Neural cell (in vitro differentiated cells): ENCODE measurements around the gene SPN.
"Not testable (repeated sequence)": the region's sequence is repeated elsewhere in the genome, so short reads cannot be mapped to it uniquely, and the experiment has no call there.

Experiments used
- EZH2 ChIP-seq: fragments of 200-600, 300-800 bp; shearing (Covaris generic), sonication (generic); IDR thresholded peaks from 2 replicates; pipeline ENCODE4 v1.6.1; 2014; ENCODE audit warnings: antibody characterized with exemption, low read length, borderline replicate concordance, mild to moderate bottlenecking; ENCODE audit not compliant: insufficient read depth, poor library complexity, severe bottlenecking
- TF ChIP-seq, protein P1 (sequence below): fragments of 450-650 bp; IDR thresholded peaks from 2 replicates; pipeline ENCODE4 v1.5.1; 2014; ENCODE audit warnings: antibody characterized with exemption, mild to moderate bottlenecking, moderate library complexity; ENCODE audit not compliant: poor library complexity, severe bottlenecking

DNA sequence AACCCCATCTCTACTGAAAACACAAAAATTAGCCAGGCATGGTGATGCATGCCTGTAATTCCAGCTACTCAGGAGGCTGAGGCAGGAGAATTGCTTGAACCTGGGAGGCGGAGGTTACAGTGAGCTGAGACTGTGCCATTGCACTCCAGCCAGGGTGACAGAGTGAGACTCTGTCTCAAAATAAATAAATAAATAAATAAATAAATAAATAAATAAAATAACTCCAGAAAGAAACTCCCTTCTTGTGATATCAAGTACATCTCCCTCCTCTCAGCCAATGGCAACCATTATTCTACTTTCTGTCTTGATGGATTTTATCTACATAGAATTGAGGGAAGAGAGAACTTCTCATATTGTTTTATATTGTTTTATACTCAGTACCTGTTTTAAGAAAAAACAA, 44.1 kb downstream of the SPN start:
- not testable (repeated sequence) for TF ChIP-seq EZH2
- TF ChIP-seq, protein P1, sequence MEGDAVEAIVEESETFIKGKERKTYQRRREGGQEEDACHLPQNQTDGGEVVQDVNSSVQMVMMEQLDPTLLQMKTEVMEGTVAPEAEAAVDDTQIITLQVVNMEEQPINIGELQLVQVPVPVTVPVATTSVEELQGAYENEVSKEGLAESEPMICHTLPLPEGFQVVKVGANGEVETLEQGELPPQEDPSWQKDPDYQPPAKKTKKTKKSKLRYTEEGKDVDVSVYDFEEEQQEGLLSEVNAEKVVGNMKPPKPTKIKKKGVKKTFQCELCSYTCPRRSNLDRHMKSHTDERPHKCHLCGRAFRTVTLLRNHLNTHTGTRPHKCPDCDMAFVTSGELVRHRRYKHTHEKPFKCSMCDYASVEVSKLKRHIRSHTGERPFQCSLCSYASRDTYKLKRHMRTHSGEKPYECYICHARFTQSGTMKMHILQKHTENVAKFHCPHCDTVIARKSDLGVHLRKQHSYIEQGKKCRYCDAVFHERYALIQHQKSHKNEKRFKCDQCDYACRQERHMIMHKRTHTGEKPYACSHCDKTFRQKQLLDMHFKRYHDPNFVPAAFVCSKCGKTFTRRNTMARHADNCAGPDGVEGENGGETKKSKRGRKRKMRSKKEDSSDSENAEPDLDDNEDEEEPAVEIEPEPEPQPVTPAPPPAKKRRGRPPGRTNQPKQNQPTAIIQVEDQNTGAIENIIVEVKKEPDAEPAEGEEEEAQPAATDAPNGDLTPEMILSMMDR = not testable (repeated sequence)
